NCI-H2029 treated with DMSO at 0.1 percent for 48 hours (cell line): ENCODE measurements around the gene CSRNP3.

Source experiments
- DNase-seq: peaks from one replicate; lab custom pipeline; 2025; lab: John Stamatoyannopoulos, UW

CSRNP3 gene

DNA sequence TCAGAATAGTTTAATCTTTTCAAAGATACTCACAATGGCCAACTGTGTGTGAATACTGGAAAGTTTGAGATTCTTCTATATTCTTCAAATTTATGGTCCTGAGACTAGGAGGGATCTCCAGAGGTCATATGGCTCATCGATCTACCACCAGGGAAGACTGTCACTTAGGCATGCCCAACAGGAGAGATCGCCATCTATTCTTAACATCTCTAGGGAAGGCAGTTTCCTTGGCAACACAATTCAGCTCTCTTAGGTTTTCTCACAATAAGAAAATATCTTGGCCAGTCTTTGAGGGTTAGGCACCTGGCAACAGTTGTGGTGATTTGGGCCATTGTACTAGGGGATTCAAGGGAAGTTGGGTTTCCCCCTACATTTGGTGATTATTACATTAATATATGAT, 217.3 kb downstream of the CSRNP3 start:
- no peak for DNase-seq

- DNase-seq, result no peak
These were observed 218.0 kb downstream of the CSRNP3 start for GRCh38 chr2:165687426-165688002.

DNA sequence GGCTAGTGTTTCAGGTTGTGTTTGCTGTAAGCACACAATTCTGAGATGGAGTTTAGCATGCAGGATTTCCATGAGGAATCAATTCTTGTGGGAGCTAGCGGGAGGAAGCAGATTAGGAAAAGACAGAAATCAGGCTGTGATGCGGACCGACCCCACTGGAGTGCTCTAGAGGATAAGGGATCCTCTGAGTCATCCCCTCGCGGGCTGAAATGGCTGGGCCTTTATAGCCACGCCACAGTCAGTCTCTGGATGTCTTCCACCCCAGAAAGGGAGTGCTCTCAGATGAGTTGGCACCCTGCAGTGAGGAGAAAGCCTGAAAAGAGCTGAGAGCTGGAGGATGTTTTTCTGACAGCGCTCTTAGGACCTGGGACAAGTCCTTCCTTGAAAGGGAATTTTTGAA, 222.1 kb downstream of the CSRNP3 start:
- DNase-seq, result no peak

GRCh38 chr2:165692906-165693305, 223.4 kb downstream of the CSRNP3 start:
- no peak for DNase-seq

- no peak for DNase-seq
These were observed 224.3 kb downstream of the CSRNP3 start for GRCh38 chr2:165693838-165694237.

DNA sequence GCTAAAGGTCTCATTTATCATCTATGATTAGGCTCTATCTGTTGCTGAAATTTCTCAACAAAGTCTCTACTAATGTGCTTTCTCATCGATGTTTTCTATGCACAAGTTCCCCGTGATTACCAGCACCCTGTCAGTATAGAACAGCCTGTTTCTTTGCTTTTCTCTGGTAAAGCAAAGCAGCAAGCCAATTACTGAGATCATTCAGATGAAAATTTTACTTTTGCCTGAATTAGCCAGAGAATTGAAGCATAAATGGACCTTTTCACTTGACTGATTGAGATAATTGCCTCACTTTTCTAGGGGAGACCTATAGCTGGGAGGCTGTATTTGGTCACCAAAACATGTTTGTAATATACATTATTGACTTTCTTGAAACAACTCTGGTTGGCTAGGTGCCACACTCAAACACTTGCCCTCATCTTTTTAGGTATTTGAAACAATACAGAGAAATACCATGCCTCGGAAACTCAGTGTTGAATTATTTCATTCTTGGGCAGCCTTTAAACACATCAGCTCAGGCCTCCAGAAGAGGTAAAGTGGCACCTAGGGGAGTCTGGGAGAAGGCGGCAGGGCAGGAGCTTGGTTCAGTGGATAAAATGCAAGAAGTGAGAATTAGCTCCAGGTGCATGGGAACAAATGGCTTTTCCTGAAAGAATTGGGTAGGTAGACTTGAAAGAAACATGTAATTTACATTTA, 228.4 kb downstream of the CSRNP3 start:
- DNase-seq, result no peak

DNA sequence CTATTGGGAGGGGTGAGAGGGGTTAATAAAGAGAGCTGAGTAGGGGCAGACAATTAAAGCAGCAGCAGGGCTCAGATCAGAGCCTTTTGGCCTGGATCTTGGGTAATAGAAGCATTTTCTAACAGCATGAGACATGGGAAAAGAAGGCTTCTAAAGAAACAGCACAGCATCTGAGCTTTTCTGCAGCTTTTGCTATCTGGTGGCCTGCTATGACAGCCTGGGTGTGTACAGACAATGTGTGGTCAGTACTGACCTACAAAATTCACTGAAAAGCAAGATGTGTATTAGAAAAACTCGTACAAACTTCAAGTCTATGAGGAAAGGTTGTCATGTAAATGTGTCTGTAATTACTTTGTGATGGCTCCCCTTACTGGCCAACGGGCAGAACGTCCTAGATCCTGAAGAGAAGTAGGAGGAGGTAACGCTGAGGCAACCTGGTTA, 229.0 kb downstream of the CSRNP3 start:
- DNase-seq, result peak; percentile 53

DNA sequence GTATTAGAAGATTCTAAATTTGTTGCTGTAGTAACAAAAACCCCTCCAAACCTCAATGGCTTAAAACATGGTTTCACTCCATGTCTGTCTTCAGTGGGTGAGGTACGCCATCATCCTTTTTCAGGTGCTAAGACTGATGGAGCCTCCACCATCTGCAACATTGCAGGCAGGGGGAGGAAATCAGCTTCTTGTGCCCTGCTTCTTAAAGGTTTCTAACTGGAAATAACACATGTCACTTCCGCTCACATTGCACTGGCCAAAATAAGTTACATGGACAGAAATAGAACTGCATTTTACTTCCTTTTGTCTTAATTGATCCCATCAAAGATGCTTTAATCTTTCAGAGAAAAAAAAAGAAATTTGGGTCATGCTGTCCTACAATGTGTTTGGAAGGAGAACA, 230.4 kb downstream of the CSRNP3 start:
- DNase-seq, result no peak

- DNase-seq, result no peak
These were observed 231.0 kb downstream of the CSRNP3 start for GRCh38 chr2:165700531-165700930.

GRCh38 chr2:165701147-165701546, 231.6 kb downstream of the CSRNP3 start:
- DNase-seq, result no peak

DNA sequence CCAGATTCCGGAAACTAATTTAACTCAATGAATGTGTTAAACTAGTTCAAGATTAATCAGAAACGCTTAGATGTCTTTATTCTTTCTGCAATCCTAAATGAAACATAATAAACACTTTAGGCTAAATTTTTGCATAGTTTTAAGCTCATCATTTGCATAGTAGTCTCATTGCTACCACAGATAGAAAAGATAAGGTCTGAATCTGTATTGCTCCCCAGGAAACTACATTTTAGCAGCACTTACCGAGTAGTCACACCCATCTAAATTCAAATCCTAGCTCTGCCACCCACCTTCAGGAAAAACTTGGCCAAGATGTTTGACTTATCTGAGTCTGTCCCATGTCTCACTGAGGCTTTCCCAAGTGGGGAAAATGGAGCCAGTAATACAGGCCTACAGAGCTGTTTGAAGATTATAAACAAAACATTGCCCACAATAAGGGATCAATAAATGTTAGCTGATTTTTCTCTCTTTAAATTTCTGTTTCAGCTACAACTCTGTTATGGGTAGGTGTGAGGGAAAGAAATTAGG, 237.5 kb downstream of the CSRNP3 start:
- no peak for DNase-seq

GRCh38 chr2:165716091-165716490, 246.6 kb downstream of the CSRNP3 start:
- no peak for DNase-seq

GRCh38 chr2:165718610-165719210, 249.2 kb downstream of the CSRNP3 start:
- no peak for DNase-seq

DNA sequence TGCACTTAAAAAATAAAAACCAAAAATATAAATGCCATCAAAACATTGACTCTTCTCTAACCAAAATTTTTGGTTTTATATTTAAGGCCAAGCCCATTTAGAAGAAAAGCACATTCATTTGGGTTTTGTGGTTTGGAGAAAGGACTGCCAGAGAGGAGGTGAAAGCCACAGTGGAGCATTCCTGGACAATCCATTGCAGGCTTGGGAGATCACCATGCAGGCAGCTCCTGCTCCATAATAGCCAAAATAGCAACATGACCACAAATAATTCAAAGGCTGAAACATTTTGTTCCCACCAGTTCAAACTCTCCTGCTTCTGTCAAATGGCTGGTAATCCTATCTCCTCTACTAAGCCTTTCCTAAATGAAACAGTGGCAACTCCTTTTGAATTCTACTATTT, 251.0 kb downstream of the CSRNP3 start:
- DNase-seq, result no peak

DNA sequence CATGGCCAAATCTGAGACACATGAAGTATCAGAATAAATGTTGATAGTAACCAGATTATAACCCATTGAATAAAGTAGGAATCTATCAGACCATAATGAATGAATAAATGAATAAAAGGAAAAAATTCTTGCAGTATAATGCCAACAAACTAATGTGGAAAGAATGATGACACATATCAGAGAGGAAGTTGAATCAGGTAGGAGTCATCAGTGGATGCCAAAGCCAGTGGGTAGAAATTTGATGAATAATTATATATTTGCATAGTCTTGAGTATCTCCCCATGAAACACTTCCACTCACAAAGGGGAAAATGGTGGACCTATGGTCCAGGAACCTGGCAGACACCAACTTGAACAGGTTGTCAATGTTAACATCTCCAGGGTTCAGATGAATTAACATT, 255.9 kb downstream of the CSRNP3 start:
- no peak for DNase-seq
